SU-DHL-6 (cell line): Measurements from ENCODE around the gene ZCCHC7.

Source experiments
- H2AFZ ChIP-seq: fragments of 200-600 bp; sonication (generic); 2 replicates; pipeline ENCODE4 v1.6.1; 2014; ENCODE audit warnings: low read depth, mild to moderate bottlenecking, moderate library complexity, mixed read lengths, antibody characterized with exemption, low read length; ENCODE audit not compliant: severe bottlenecking
- H3F3A ChIP-seq: fragments of 200-600 bp; shearing (Covaris generic); 2 replicates; pipeline ENCODE4 v1.6.0; 2016; ENCODE audit warnings: antibody characterized with exemption, mild to moderate bottlenecking; ENCODE audit not compliant: insufficient read depth
- H3K27ac ChIP-seq: fragments of 200-600 bp; sonication (generic); 2 replicates; pipeline ENCODE4 v1.5.1; 2016; ENCODE audit warnings: low read depth, mild to moderate bottlenecking, low read length, moderate library complexity, mixed read lengths
- H3K27me3 ChIP-seq: fragments of 200-600 bp; sonication (generic), shearing (Covaris generic); 2 replicates; pipeline ENCODE4 v1.6.0; 2014; ENCODE audit warnings: mild to moderate bottlenecking, low read length
- H3K36me3 ChIP-seq: fragments of 200-600 bp; sonication (generic); 2 replicates; pipeline ENCODE4 v1.6.1; 2014; ENCODE audit warnings: mild to moderate bottlenecking, low read length, mixed read lengths
- H3K4me2 ChIP-seq: fragments of 300-600, 200-600 bp; shearing (Covaris generic), sonication (generic); 2 replicates; pipeline ENCODE4 v1.6.0; 2014; ENCODE audit warnings: low read length, low read depth, mild to moderate bottlenecking; ENCODE audit not compliant: poor library complexity, severe bottlenecking
- H3K4me3 ChIP-seq: fragments of 200-600 bp; sonication (generic); 2 replicates; pipeline ENCODE4 v1.5.1; 2014; ENCODE audit warnings: antibody characterized with exemption, low read length, mild to moderate bottlenecking, mixed read lengths; ENCODE audit not compliant: insufficient read depth, poor library complexity, severe bottlenecking
- H3K79me2 ChIP-seq: fragments of 200-600 bp; sonication (generic); 2 replicates; pipeline ENCODE4 v1.6.1; 2014; ENCODE audit warnings: mild to moderate bottlenecking, low read length, moderate library complexity; ENCODE audit not compliant: insufficient read depth
- H3K9ac ChIP-seq: fragments of 200-600 bp; sonication (generic); 2 replicates; pipeline ENCODE4 v1.7.0; 2014; ENCODE audit warnings: mild to moderate bottlenecking, low read length
- H3K9me2 ChIP-seq: fragments of 200-600 bp; sonication (generic); replicated peaks from 2 replicates; pipeline ENCODE4 v1.6.1; 2014; ENCODE audit warnings: low read length; ENCODE audit not compliant: insufficient read depth
- H3K9me3 ChIP-seq: fragments of 200-600 bp; sonication (generic); 2 replicates; pipeline ENCODE4 v1.6.1; 2014; ENCODE audit warnings: low read length, mixed read lengths; ENCODE audit not compliant: insufficient read depth
- H4K20me1 ChIP-seq: fragments of 200-600 bp; sonication (generic); 2 replicates; pipeline ENCODE4 v1.6.1; 2014; ENCODE audit warnings: low read depth, mild to moderate bottlenecking, antibody characterized with exemption, low read length, moderate library complexity, mixed read lengths
- EZH2phosphoT487 ChIP-seq: fragments of 200-600 bp; sonication (generic), shearing (Covaris generic); conservative IDR thresholded peaks from 2 replicates; pipeline ENCODE4 v1.6.1; 2018; ENCODE audit warnings: mild to moderate bottlenecking, antibody characterized with exemption, low read length, moderate library complexity, mixed read lengths
- TF ChIP-seq, protein P1 (sequence below): fragments of 200-600 bp; sonication (generic); IDR thresholded peaks from one replicate; pipeline ENCODE4 v1.5.1; 2017; ENCODE audit warnings: antibody characterized with exemption, mild to moderate bottlenecking, low read length, moderate library complexity; ENCODE audit not compliant: insufficient read depth, poor library complexity, severe bottlenecking

The ZCCHC7 gene

DNA sequence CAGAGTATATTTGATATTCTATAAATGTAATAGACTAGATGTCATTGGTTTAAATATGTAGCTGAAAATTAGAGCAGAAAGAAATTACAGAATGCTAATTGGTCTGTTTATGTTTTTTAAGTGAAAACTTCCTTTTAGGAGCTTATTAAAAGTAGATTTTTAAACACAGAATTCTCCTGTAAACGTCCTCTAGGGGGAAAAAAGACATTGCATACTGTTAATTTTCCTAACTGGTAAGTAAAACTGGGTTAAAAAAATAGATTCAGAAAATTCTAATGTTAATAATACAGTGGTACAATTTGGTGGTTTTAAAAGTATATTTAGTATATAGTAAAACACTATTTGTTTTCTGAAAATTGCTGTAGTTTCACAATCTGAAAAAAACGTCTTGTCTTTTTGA, 59.8 kb downstream of the ZCCHC7 start:
- no peak overlapping the region for H3K4me3 ChIP-seq
- H3K9me3 ChIP-seq = no peaks in the 10 kb centered on the region
- no peaks in the 10 kb centered on the region for H3K9me2 ChIP-seq
- H3K79me2 ChIP-seq = peaks cover 62% of the 10 kb centered on the region
- H3K4me2 ChIP-seq = no peak overlapping the region
- peaks cover 17% of the 10 kb centered on the region; the same call in 1 of the 2 replicates for H3K36me3 ChIP-seq
- H3K27me3 ChIP-seq = no peaks in the 10 kb centered on the region
- TF ChIP-seq, protein P1, sequence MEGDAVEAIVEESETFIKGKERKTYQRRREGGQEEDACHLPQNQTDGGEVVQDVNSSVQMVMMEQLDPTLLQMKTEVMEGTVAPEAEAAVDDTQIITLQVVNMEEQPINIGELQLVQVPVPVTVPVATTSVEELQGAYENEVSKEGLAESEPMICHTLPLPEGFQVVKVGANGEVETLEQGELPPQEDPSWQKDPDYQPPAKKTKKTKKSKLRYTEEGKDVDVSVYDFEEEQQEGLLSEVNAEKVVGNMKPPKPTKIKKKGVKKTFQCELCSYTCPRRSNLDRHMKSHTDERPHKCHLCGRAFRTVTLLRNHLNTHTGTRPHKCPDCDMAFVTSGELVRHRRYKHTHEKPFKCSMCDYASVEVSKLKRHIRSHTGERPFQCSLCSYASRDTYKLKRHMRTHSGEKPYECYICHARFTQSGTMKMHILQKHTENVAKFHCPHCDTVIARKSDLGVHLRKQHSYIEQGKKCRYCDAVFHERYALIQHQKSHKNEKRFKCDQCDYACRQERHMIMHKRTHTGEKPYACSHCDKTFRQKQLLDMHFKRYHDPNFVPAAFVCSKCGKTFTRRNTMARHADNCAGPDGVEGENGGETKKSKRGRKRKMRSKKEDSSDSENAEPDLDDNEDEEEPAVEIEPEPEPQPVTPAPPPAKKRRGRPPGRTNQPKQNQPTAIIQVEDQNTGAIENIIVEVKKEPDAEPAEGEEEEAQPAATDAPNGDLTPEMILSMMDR = no peak
- TF ChIP-seq EZH2phosphoT487 = no peak
- peaks cover 31% of the 10 kb centered on the region for H3F3A ChIP-seq
- no peak overlapping the region for H3K9ac ChIP-seq
- H4K20me1 ChIP-seq = no peaks in the 10 kb centered on the region
- H3K27ac ChIP-seq = peak overlapping the region; percentile 9; the same call in 1 of the 2 replicates
- no peak overlapping the region for H2AFZ ChIP-seq

DNA sequence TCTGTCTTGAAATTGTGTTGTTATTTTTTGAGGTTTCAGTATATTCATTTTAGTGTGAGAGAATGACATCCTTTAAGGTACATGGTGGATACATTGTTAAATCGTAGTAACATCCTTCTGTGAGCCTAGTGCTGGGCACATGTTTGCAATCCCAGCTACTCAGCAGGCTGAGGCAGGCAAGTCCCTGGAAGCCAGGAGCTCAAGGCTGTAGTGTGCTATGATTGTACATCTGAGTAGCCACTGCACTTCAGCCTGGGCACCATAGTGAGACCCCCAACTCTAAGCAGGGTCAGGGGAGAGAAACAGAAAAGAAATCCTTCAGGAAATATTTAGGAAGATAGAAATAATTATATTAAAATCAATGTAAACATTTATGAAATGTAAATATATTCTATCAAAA, 62.3 kb downstream of the ZCCHC7 start:
- TF ChIP-seq, protein P1 = no peak
- no peak for TF ChIP-seq EZH2phosphoT487
- H3K9me2 ChIP-seq = no peaks in the 10 kb centered on the region
- peaks cover 57% of the 10 kb centered on the region for H3F3A ChIP-seq
- no peaks in the 10 kb centered on the region for H4K20me1 ChIP-seq
- H3K4me3 ChIP-seq = no peak overlapping the region
- no peak overlapping the region for H3K4me2 ChIP-seq
- H2AFZ ChIP-seq = no peak overlapping the region
- H3K27me3 ChIP-seq = no peaks in the 10 kb centered on the region
- no peak overlapping the region; the same call in 1 of the 2 replicates for H3K27ac ChIP-seq
- H3K79me2 ChIP-seq = peaks cover 74% of the 10 kb centered on the region
- no peaks in the 10 kb centered on the region for H3K9me3 ChIP-seq
- H3K9ac ChIP-seq = no peak overlapping the region
- H3K36me3 ChIP-seq = peaks cover 22% of the 10 kb centered on the region; the same call in 1 of the 2 replicates

GRCh38 chr9:37184905-37185867, 64.8 kb downstream of the ZCCHC7 start:
- Histone ChIP-seq H4K20me1 (no peaks in the 10 kb centered on the region), H3K4me2 (peak overlapping the region; percentile 50), H3K27ac (peak overlapping the region; percentile 85), H3K36me3 (peaks cover 21% of the 10 kb centered on the region), H3K9ac (no peak overlapping the region), H2AFZ (no peak overlapping the region), H3K9me2 (no peaks in the 10 kb centered on the region), H3K4me3 (no peak overlapping the region), H3K27me3 (no peaks in the 10 kb centered on the region), H3F3A (peaks cover 62% of the 10 kb centered on the region), H3K9me3 (no peaks in the 10 kb centered on the region), H3K79me2 (peaks cover 54% of the 10 kb centered on the region)
- TF ChIP-seq EZH2phosphoT487 = no peak
- TF ChIP-seq, protein P1 = no peak
